Neural cell (in vitro differentiated cells): ENCODE results near the gene G6PC3. TPM values are rescaled to one million over a fixed set of nuclear protein-coding genes. Genes with fewer than 3 reads are reported as not detected.

ENCODE experiments used
- H2AFZ ChIP-seq: fragments of 200-600, 300-800 bp; sonication (generic), shearing (Covaris generic); 2 replicates; pipeline ENCODE4 v1.6.0; 2014; ENCODE audit warnings: low read depth, mild to moderate bottlenecking, antibody characterized with exemption, low read length, moderate library complexity
- H3F3A ChIP-seq: fragments of 200-600 bp; shearing (Covaris generic); 2 replicates; pipeline ENCODE4 v1.6.1; 2016; ENCODE audit warnings: mild to moderate bottlenecking, moderate library complexity, mixed read lengths, antibody characterized with exemption, low read length; ENCODE audit not compliant: insufficient read depth, poor library complexity, severe bottlenecking
- H3K27ac ChIP-seq: fragments of 200-600, 300-800 bp; sonication (generic), shearing (Covaris generic); 2 replicates; pipeline ENCODE4 v1.5.1; 2014; ENCODE audit warnings: mild to moderate bottlenecking, low read length, moderate library complexity
- H3K27me3 ChIP-seq: fragments of 300-800, 200-600 bp; sonication (generic), shearing (Covaris generic); 2 replicates; pipeline ENCODE4 v1.6.0; 2014; ENCODE audit warnings: mild to moderate bottlenecking, low read depth, low read length, moderate library complexity; ENCODE audit not compliant: insufficient read depth
- H3K36me3 ChIP-seq: fragments of 300-800, 200-600 bp; sonication (generic), shearing (Covaris generic); 2 replicates; pipeline ENCODE4 v1.5.1; 2014; ENCODE audit warnings: mild to moderate bottlenecking, antibody characterized with exemption, low read length, moderate library complexity; ENCODE audit not compliant: insufficient read depth
- H3K4me2 ChIP-seq: fragments of 300-800, 200-600 bp; sonication (generic), shearing (Covaris generic); 2 replicates; pipeline ENCODE4 v1.6.0; 2014; ENCODE audit warnings: mild to moderate bottlenecking, low read length
- H3K4me3 ChIP-seq: fragments of 300-800, 200-600 bp; sonication (generic), shearing (Covaris generic); 2 replicates; pipeline ENCODE4 v1.5.1; 2014; ENCODE audit warnings: mild to moderate bottlenecking, low read length, moderate library complexity
- H3K79me2 ChIP-seq: fragments of 200-600 bp; shearing (Covaris generic); replicated peaks from 2 replicates; pipeline ENCODE4 v1.6.0; 2014; ENCODE audit warnings: mild to moderate bottlenecking, low read length, moderate library complexity; ENCODE audit not compliant: insufficient read depth
- H3K9ac ChIP-seq: fragments of 300-800, 200-600 bp; sonication (generic), shearing (Covaris generic); 2 replicates; pipeline ENCODE4 v1.6.1; 2016; ENCODE audit warnings: mild to moderate bottlenecking, low read length, mixed read lengths
- H3K9me2 ChIP-seq: fragments of 200-600 bp; shearing (Covaris generic); 2 replicates; pipeline ENCODE4 v1.6.1; 2016; ENCODE audit warnings: mild to moderate bottlenecking, low read length, mixed read lengths; ENCODE audit not compliant: insufficient read depth
- H3K9me3 ChIP-seq: fragments of 200-600, 300-800 bp; sonication (generic), shearing (Covaris generic); 2 replicates; pipeline ENCODE4 v1.6.1; 2016; ENCODE audit warnings: mild to moderate bottlenecking, mixed run types, low read length, moderate library complexity, mixed read lengths
- H4K20me1 ChIP-seq: fragments of 200-600 bp; shearing (Covaris generic); 2 replicates; pipeline ENCODE4 v1.6.1; 2016; ENCODE audit warnings: mild to moderate bottlenecking, mixed run types; ENCODE audit not compliant: insufficient read depth
- EP300 ChIP-seq: fragments of 450-650 bp; conservative IDR thresholded peaks from 2 replicates; pipeline ENCODE4 v1.6.1; 2014; ENCODE audit warnings: antibody characterized with exemption, mild to moderate bottlenecking, moderate library complexity; ENCODE audit not compliant: poor library complexity, severe bottlenecking
- EZH2 ChIP-seq: fragments of 200-600, 300-800 bp; shearing (Covaris generic), sonication (generic); IDR thresholded peaks from 2 replicates; pipeline ENCODE4 v1.6.1; 2014; ENCODE audit warnings: antibody characterized with exemption, low read length, borderline replicate concordance, mild to moderate bottlenecking; ENCODE audit not compliant: insufficient read depth, poor library complexity, severe bottlenecking
- MXI1 ChIP-seq: fragments of 450-650 bp; conservative IDR thresholded peaks from 2 replicates; pipeline ENCODE4 v1.6.1; 2014; ENCODE audit warnings: antibody characterized with exemption, mild to moderate bottlenecking; ENCODE audit not compliant: poor library complexity, severe bottlenecking
- POLR2AphosphoS5 ChIP-seq: IDR thresholded peaks from 2 replicates; pipeline ENCODE4 v1.6.1; 2012
- RAD21 ChIP-seq: fragments of 450-650 bp; conservative IDR thresholded peaks from 2 replicates; pipeline ENCODE4 v1.6.1; 2014; ENCODE audit warnings: antibody characterized with exemption, mild to moderate bottlenecking, moderate library complexity
- SMC3 ChIP-seq: fragments of 450-650 bp; conservative IDR thresholded peaks from 2 replicates; pipeline ENCODE4 v1.6.1; 2014; ENCODE audit warnings: antibody characterized with exemption, mild to moderate bottlenecking, moderate library complexity; ENCODE audit not compliant: poor library complexity
- TAF1 ChIP-seq: IDR thresholded peaks from 2 replicates; pipeline ENCODE4 v1.6.1; 2012; ENCODE audit warnings: low read depth
- polyA plus RNA-seq: library from polyadenylated mRNA; depleted of rRNA; stranded (reverse); fragments of >200 nt; gene quantifications from 2 replicates; pipeline ENCODE4 v1.2.3, GENCODE V29; 2014
- TF ChIP-seq, protein P1 (sequence below): fragments of 450-650 bp; IDR thresholded peaks from 2 replicates; pipeline ENCODE4 v1.5.1; 2014; ENCODE audit warnings: antibody characterized with exemption, mild to moderate bottlenecking, moderate library complexity; ENCODE audit not compliant: poor library complexity, severe bottlenecking
- TF ChIP-seq, protein P2 (sequence below): IDR thresholded peaks from 2 replicates; pipeline ENCODE4 v1.6.1; 2012; ENCODE audit warnings: borderline replicate concordance

G6PC3 gene
- polyA plus RNA-seq, 1 donor from 2014 or later = 10.8 TPM

DNA sequence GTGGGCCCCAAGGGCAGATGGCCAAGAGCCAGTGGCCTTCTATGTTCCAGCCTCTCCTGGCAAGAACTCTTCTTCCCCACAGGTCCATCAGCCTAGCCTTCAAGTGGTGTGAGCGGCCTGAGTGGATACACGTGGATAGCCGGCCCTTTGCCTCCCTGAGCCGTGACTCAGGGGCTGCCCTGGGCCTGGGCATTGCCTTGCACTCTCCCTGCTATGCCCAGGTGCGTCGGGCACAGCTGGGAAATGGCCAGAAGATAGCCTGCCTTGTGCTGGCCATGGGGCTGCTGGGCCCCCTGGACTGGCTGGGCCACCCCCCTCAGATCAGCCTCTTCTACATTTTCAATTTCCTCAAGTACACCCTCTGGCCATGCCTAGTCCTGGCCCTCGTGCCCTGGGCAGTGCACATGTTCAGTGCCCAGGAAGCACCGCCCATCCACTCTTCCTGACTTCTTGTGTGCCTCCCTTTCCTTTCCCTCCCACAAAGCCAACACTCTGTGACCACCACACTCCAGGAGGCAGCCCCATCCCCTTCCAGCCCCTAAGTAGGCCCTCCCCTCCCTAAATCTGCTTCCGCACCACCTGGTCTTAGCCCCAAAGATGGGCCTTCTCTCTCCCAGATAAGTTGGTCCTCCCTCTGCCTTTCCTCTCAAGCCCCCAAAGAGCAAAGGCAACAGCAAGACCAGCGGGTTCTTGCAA lies 5.2 kb downstream of the G6PC3 start:
- Histone ChIP-seq H3K4me2 (no peak overlapping the region), H3K36me3 (no peaks in the 10 kb centered on the region), H3K79me2 (peaks cover 15% of the 10 kb centered on the region), H3K9me3 (no peaks in the 10 kb centered on the region), H3F3A (no peaks in the 10 kb centered on the region), H3K4me3 (no peak overlapping the region), H3K27me3 (no peaks in the 10 kb centered on the region), H4K20me1 (no peaks in the 10 kb centered on the region), H2AFZ (no peak overlapping the region), H3K27ac (no peak overlapping the region), H3K9me2 (no peaks in the 10 kb centered on the region), H3K9ac (no peak overlapping the region)
- TF ChIP-seq, protein P1, sequence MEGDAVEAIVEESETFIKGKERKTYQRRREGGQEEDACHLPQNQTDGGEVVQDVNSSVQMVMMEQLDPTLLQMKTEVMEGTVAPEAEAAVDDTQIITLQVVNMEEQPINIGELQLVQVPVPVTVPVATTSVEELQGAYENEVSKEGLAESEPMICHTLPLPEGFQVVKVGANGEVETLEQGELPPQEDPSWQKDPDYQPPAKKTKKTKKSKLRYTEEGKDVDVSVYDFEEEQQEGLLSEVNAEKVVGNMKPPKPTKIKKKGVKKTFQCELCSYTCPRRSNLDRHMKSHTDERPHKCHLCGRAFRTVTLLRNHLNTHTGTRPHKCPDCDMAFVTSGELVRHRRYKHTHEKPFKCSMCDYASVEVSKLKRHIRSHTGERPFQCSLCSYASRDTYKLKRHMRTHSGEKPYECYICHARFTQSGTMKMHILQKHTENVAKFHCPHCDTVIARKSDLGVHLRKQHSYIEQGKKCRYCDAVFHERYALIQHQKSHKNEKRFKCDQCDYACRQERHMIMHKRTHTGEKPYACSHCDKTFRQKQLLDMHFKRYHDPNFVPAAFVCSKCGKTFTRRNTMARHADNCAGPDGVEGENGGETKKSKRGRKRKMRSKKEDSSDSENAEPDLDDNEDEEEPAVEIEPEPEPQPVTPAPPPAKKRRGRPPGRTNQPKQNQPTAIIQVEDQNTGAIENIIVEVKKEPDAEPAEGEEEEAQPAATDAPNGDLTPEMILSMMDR = no peak
- TF ChIP-seq SMC3 (no peak), EP300 (no peak), POLR2AphosphoS5 (no peak), EZH2 (no peak), MXI1 (no peak), RAD21 (no peak), TAF1 (no peak)
- TF ChIP-seq, protein P2, sequence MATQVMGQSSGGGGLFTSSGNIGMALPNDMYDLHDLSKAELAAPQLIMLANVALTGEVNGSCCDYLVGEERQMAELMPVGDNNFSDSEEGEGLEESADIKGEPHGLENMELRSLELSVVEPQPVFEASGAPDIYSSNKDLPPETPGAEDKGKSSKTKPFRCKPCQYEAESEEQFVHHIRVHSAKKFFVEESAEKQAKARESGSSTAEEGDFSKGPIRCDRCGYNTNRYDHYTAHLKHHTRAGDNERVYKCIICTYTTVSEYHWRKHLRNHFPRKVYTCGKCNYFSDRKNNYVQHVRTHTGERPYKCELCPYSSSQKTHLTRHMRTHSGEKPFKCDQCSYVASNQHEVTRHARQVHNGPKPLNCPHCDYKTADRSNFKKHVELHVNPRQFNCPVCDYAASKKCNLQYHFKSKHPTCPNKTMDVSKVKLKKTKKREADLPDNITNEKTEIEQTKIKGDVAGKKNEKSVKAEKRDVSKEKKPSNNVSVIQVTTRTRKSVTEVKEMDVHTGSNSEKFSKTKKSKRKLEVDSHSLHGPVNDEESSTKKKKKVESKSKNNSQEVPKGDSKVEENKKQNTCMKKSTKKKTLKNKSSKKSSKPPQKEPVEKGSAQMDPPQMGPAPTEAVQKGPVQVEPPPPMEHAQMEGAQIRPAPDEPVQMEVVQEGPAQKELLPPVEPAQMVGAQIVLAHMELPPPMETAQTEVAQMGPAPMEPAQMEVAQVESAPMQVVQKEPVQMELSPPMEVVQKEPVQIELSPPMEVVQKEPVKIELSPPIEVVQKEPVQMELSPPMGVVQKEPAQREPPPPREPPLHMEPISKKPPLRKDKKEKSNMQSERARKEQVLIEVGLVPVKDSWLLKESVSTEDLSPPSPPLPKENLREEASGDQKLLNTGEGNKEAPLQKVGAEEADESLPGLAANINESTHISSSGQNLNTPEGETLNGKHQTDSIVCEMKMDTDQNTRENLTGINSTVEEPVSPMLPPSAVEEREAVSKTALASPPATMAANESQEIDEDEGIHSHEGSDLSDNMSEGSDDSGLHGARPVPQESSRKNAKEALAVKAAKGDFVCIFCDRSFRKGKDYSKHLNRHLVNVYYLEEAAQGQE = no peak

DNA sequence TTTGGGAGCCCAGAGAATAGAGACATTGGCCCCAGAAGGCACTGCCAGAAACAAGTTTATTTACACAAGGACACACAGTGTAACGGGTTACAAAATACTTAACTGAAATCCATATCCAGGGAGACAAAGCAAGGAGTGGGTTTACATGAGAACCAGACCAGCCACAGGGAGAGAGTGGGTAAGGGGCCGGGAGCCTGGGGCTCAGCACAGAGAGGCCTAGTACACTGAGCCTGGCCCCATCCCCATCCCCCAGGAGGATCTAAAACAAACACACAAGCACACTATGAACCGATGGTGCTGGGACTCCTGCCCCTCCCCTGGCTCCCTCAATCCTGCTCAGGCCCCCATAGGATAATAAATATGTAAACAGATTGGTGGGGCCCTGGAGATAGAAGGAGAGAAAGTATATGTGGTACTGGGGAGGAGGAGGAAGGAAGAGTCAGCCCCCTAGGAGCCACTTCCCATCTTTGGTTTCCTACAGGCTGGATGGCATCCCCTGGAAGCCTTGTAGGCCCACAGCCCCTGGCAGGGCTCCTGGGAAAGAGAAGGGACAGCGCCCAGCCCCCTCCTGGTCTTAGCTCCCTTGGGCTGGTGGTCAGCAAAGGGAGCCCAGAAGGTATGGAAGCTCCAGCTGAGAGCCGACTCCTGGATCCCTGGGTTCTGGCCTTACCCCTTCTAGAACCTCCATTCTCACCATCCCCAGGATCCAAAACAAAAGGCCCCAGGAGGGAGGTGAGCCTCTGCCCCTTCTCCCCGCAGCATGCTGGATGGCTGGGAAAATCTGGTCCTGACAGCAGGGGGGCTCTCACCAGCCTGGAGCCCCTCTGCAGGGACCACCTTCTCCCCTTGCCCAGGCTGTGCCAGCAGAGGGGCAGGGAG lies 6.4 kb downstream of the G6PC3 start:
- Histone ChIP-seq H3K9me3 (no peaks in the 10 kb centered on the region), H3K9me2 (no peaks in the 10 kb centered on the region), H3K4me2 (no peak overlapping the region), H3K27me3 (no peaks in the 10 kb centered on the region), H3K27ac (no peak overlapping the region), H3K79me2 (peaks cover 11% of the 10 kb centered on the region), H3K9ac (no peak overlapping the region), H4K20me1 (no peaks in the 10 kb centered on the region), H3K36me3 (no peaks in the 10 kb centered on the region), H2AFZ (no peak overlapping the region), H3F3A (no peaks in the 10 kb centered on the region), H3K4me3 (no peak overlapping the region)
- TF ChIP-seq EZH2 (no peak), EP300 (no peak), MXI1 (no peak), RAD21 (no peak), TAF1 (no peak), SMC3 (no peak), POLR2AphosphoS5 (no peak)
- TF ChIP-seq, protein P1 = no peak
- TF ChIP-seq, protein P2 = no peak
